ENCODE results near the gene AUTS2.

The AUTS2 gene

GRCh38 chr7:70758646-70759045 is 1160.4 kb downstream of the AUTS2 start:
- DNase-seq (ENCODE audit: low read depth), result no peak

- no peak for DNase-seq (ENCODE audit: low read depth)
Observed at GRCh38 chr7:70759674-70760073, 1161.4 kb downstream of the AUTS2 start.

- no peak for DNase-seq (ENCODE audit: low read depth)
Observed at GRCh38 chr7:70761711-70762328, 1163.5 kb downstream of the AUTS2 start.

- DNase-seq (ENCODE audit: low read depth), result no peak
Observed at GRCh38 chr7:70762696-70763095, 1164.4 kb downstream of the AUTS2 start.

GRCh38 chr7:70763961-70764691 is 1165.9 kb downstream of the AUTS2 start:
- DNase-seq (ENCODE audit: low read depth), result no peak

- no peak for DNase-seq (ENCODE audit: low read depth)
Observed at GRCh38 chr7:70764701-70765208, 1166.5 kb downstream of the AUTS2 start.

- no peak for DNase-seq (ENCODE audit: low read depth)
Observed at GRCh38 chr7:70765651-70766050, 1167.4 kb downstream of the AUTS2 start.

GRCh38 chr7:70766109-70766508 is 1167.8 kb downstream of the AUTS2 start:
- no peak for DNase-seq (ENCODE audit: low read depth)

- no peak for DNase-seq (ENCODE audit: low read depth)
Observed at GRCh38 chr7:70766694-70767093, 1168.4 kb downstream of the AUTS2 start.

GRCh38 chr7:70770154-70770553 is 1171.9 kb downstream of the AUTS2 start:
- DNase-seq (ENCODE audit: low read depth), result no peak

- DNase-seq (ENCODE audit: low read depth), result no peak
Observed at GRCh38 chr7:70771451-70771850, 1173.2 kb downstream of the AUTS2 start.

GRCh38 chr7:70772891-70773290 is 1174.6 kb downstream of the AUTS2 start:
- no peak for DNase-seq (ENCODE audit: low read depth)

- no peak for DNase-seq (ENCODE audit: low read depth)
Observed at GRCh38 chr7:70773406-70773805, 1175.1 kb downstream of the AUTS2 start.

- no peak for DNase-seq (ENCODE audit: low read depth)
Observed at GRCh38 chr7:70774950-70775527, 1176.8 kb downstream of the AUTS2 start.

- no peak for DNase-seq (ENCODE audit: low read depth)
Observed at GRCh38 chr7:70775570-70776156, 1177.4 kb downstream of the AUTS2 start.

- no peak for DNase-seq (ENCODE audit: low read depth)
Observed at GRCh38 chr7:70776627-70777101, 1178.4 kb downstream of the AUTS2 start.

GRCh38 chr7:70777251-70777650 is 1179.0 kb downstream of the AUTS2 start:
- no peak for DNase-seq (ENCODE audit: low read depth)

GRCh38 chr7:70778585-70778984 is 1180.3 kb downstream of the AUTS2 start:
- DNase-seq (ENCODE audit: low read depth), result no peak

- no peak for DNase-seq (ENCODE audit: low read depth)
Observed at GRCh38 chr7:70779321-70779720, 1181.0 kb downstream of the AUTS2 start.

- no peak for DNase-seq (ENCODE audit: low read depth)
Observed at GRCh38 chr7:70781922-70782311, 1183.6 kb downstream of the AUTS2 start.

GRCh38 chr7:70782796-70783195 is 1184.5 kb downstream of the AUTS2 start:
- DNase-seq (ENCODE audit: low read depth), result no peak

GRCh38 chr7:70785427-70785826 is 1187.2 kb downstream of the AUTS2 start:
- no peak for DNase-seq (ENCODE audit: low read depth)

- DNase-seq (ENCODE audit: low read depth), result no peak
Observed at GRCh38 chr7:70786076-70786475, 1187.8 kb downstream of the AUTS2 start.
